H1 (cell line): ENCODE data around the gene POU3F1. TPM values are rescaled to one million over a fixed set of nuclear protein-coding genes. Genes with fewer than 3 reads are reported as not detected.

Source experiments
- ASH2L ChIP-seq: fragments of 200-600, 300-600 bp; sonication (generic); IDR thresholded peaks from one replicate; pipeline ENCODE4 v1.7.1; 2017; ENCODE audit warnings: low read length
- GABPA ChIP-seq: IDR thresholded peaks from 2 replicates; pipeline ENCODE4 v1.6.1; 2011; ENCODE audit warnings: mild to moderate bottlenecking, low read length, moderate library complexity, borderline replicate concordance; ENCODE audit not compliant: insufficient read depth
- HDAC6 ChIP-seq: IDR thresholded peaks from one replicate; pipeline ENCODE4 v1.7.1; 2012; ENCODE audit warnings: low read depth, mild to moderate bottlenecking, inconsistent platforms, low read length, moderate library complexity
- KDM4A ChIP-seq: IDR thresholded peaks from one replicate; pipeline ENCODE4 v1.7.1; 2012; ENCODE audit warnings: low read depth, mild to moderate bottlenecking, moderate library complexity, low read length, inconsistent platforms; ENCODE audit not compliant: severe bottlenecking
- MAX ChIP-seq: IDR thresholded peaks from 2 replicates; pipeline ENCODE4 v1.6.1; 2012; ENCODE audit warnings: inconsistent platforms
- SP4 ChIP-seq: IDR thresholded peaks from 2 replicates; pipeline ENCODE4 v1.6.1; 2012; ENCODE audit warnings: low read length, inconsistent platforms
- TAF7 ChIP-seq: optimal IDR thresholded peaks from 2 replicates; pipeline ENCODE3; 2011; ENCODE audit warnings: low read depth, mild to moderate bottlenecking, inconsistent platforms, low read length, moderate library complexity, borderline replicate concordance
- polyA plus RNA-seq, 7 experiments: library from polyadenylated mRNA; depleted of rRNA in 3 of 7; stranded (reverse) in 5 of 7; unstranded in 2 of 7; fragments of >200 nt in 5 of 7; fragments of 200-250 nt in 2 of 7; gene quantifications; 1 replicate in 5 of 7; 2 replicates in 1 of 7; 4 replicates in 1 of 7; pipeline versions ENCODE4 v1.2.1 to v1.2.3, GENCODE V29; 2011 to 2013; ENCODE audit warnings: missing spikeins in 2 of 7, mixed read lengths in 2 of 7
- total RNA-seq: library from RNA; stranded (reverse); fragmentation: NEBNext Ultra II Directional; extraction: Animal tissue kit (Norgen Biotek cat#: 25700); gene quantifications from 2 replicates; pipeline ENCODE4 v1.2.1, GENCODE V29; 2021

Gene POU3F1
- total and polyA plus RNA-seq, 2 of the 8 experiments (the other 6 are each of a cell fraction or from before 2014, with no cell fraction given), result 4.2 to 10.8 TPM

DNA sequence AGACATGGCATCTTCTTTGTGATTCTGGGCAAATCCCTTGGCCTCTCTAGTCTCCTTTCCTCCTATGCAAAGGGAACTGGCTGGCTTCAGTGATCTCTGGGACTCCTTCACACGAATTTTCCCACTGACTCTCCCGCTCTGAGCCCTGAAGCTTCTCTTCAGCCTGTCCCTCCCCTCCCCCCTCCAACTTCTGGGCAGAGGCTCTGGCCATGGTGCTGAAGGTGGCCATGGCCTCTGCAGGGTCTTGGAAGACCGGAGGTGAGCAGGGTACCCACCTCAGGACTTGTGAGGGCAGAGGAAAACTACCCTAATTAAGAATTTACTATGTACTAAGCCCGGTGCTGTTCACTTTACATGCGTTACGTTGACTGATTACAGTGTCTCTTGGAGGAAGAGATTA, 29.4 kb upstream of the POU3F1 start (continued):
- TF ChIP-seq MAX (peak; percentile 37; the same call in 1 of the 2 replicates), TAF7 (no peak), HDAC6 (no peak), GABPA (0 out of 2 replicates have a peak, but pooled peaks have one; percentile 41), ASH2L (no peak), KDM4A (no peak), SP4 (no peak; the same call in 1 of the 2 replicates)
